Non-pigmented ciliary epithelial cell (primary cell): ENCODE data around the gene MYH6.
"Not testable (repeated sequence)": the region's sequence is repeated elsewhere in the genome, so short reads cannot be mapped to it uniquely, and the experiment has no call there.

Experiments used
- DNase-seq: peaks from one replicate; pipeline ENCODE4 v3.0.0-alpha.2; 2010; ENCODE audit warnings: low read depth

MYH6 gene

GRCh38 chr14:23435543-23436326 lies 27.7 kb upstream of the MYH6 start, which contains the start of gene MYH7:
Gene MYH7 (minus strand): TSS chr14:23435660. CDS start chr14:23433732, 1,928 bp downstream.
- no peak for DNase-seq

DNA sequence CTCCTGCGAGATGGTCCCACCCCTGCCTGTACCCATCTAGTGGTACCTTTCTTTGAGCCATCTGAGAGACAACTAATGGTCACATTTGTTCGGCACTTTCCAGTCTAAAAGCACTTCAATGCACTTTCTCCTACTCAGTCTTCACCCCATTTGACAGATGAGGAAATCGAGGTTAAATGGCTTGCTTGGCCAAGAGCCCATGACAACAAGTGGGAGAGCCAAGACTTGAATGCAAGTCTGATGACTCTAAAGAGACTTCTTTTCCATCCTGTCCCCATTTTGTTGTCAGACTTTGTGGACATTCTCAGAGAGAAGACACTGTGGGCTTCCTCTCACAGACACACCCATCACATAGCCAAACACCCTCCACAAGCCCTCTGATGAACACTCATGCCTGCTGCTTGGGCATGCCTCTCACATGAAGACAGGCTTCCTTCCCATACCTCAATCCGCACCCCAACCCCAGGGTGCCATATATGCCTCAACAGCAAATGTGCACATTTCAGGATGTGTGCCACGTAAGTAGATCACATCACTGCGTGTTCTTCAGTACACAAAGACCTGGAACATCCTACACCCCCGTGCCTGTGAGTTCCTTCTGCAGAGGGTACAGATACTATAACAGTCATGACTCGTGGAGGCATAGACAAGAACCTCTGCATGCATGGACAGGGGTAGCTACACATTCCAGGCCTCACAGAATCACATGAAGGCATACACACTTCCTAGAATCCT lies 26.6 kb upstream of the MYH6 start:
- DNase-seq: no peak

DNA sequence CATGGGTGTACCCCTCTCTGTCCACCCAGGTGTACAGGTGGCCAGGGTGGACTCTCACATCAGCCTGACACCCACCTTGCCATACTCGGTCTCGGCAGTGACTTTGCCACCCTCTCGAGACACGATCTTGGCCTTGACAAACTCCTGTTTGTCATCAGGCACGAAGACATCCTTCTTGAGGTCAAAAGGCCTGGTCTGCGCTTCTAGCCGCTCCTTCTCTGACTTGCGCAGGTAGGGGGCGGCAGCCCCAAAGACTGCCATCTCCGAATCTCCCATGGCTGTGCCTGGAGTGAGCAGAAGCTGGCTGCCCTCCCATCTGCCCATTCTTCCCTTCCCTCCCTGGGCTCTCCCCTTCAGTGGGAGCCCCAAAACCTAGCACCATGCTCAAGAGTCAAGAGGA lies 25.4 kb upstream of the MYH6 start:
- no peak for DNase-seq

- DNase-seq: no peak
Measured at GRCh38 chr14:23432946-23433345, 24.9 kb upstream of the MYH6 start.

- no peak for DNase-seq
Measured at GRCh38 chr14:23432102-23432925, 24.2 kb upstream of the MYH6 start.

GRCh38 chr14:23431486-23431885 lies 23.4 kb upstream of the MYH6 start:
- DNase-seq: no peak

DNA sequence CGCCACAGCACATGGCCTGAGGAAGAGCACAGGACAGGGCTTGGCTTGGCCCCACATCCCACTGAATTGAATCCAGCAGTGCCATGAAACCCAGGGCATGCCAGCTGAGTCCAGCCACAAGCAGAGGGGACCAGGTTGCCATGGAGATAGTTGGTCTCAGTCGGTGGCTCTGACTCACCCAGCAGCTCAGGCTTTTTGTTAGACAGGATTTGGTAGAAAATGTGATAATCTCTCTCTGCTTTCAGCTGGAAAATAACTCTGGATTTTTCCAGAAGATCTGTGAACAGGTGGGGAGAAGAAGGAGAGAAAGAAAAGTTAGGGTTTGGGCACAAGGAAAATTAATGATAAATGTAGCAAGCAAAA lies 22.6 kb upstream of the MYH6 start:
- no peak for DNase-seq

DNA sequence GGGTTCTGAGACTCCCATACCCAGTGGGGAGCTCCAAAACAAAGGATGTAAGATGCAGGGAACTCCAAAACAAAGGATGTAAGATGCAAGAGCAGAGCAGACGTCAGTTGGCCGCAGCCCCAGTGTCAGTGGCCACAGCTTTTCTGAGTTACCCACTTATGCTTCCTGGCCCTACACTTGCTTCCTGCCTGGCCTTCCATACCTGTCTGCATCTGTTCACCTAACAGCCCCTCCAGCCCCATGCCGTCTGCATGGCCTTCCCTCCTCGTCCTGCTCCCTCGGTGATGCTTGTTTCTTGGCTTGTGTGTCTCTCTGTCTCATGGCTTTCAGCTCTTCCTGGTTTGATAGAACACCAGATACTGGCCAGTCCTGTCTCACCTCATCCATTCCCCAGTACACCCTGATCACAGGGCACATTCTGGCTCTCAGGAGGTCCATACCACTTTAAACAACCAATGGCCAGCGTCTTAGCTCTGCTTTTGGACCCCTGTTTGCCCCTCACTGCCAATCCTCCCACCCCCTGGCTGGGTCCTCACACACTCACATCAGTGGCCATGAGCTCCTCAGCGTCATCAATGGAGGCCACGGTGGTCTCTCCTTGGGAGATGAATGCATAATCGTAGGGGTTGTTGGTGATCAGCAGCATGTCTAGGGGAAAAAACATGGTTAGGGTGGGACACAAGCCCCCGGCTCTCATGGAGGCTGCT lies 22.1 kb upstream of the MYH6 start:
- no peak for DNase-seq

GRCh38 chr14:23428686-23429495 lies 20.8 kb upstream of the MYH6 start:
- no peak for DNase-seq

GRCh38 chr14:23425798-23426197 lies 17.7 kb upstream of the MYH6 start:
- DNase-seq: not testable (repeated sequence)

DNA sequence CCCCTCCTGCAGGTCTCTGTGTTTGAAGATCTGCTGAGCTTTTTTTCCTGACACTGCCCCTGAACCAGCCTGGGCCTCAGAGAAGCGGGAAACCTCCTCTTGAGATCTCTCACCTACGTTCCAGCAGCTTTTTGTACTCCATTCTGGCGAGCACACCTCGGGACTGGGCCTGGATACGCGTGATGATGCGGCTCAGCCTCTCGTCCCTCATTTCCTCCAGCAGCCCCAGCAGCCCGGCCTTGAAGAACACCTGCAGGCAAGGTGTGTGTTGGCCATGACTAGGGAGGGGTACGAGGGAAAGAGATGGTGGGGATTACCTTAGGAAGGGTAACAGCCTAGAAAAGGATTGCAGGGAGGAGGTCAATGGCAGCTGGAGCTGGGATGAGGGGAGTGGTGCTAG lies 17.1 kb upstream of the MYH6 start:
- no peak for DNase-seq

- no peak for DNase-seq
Measured at GRCh38 chr14:23423657-23424056, 15.6 kb upstream of the MYH6 start.

- no peak for DNase-seq
Measured at GRCh38 chr14:23421594-23421993, 13.5 kb upstream of the MYH6 start.

GRCh38 chr14:23419646-23420045 lies 11.6 kb upstream of the MYH6 start:
- DNase-seq: not testable (repeated sequence)

DNA sequence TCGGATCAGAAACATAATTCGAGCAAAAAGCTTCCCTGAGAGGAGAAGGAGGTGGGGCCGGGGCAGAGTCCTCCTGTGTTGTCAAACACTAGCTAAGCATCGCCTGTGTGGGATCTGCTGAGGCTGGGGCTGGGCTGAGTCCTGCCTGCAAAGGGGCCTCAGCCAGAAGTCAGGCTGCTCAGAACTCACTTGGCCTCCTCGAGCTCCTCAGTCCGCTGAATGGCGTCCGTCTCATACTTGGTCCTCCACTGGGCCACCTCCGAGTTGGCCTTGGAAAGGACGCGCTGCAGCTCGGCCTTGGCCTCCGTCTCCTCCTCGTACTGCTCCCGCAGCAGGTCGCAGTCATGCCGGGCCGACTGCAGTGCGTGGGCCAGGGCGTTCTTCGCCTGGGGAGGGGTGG lies 9.9 kb upstream of the MYH6 start:
- no peak for DNase-seq

- not testable (repeated sequence) for DNase-seq
Measured at GRCh38 chr14:23417269-23417668, 9.2 kb upstream of the MYH6 start.

DNA sequence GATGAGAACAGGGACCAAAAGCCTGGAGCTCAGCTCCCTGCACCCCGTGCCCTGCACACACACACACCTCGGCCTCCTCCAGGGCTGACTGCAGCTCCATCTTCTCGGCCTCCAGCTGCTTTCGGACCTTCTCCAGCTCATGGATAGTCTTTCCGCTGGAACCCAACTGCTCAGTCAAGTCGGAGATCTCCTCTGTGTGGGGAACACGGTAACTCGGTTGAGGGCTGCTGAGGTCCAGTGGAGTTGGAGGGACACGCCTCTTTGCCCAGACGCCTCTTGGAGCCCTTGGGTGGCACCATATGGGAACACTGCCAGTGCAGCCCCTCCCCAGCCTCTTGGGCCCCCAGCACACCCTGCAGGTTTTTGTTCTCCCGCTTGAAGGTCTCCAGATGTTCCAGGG lies 8.7 kb upstream of the MYH6 start:
- no peak for DNase-seq

DNA sequence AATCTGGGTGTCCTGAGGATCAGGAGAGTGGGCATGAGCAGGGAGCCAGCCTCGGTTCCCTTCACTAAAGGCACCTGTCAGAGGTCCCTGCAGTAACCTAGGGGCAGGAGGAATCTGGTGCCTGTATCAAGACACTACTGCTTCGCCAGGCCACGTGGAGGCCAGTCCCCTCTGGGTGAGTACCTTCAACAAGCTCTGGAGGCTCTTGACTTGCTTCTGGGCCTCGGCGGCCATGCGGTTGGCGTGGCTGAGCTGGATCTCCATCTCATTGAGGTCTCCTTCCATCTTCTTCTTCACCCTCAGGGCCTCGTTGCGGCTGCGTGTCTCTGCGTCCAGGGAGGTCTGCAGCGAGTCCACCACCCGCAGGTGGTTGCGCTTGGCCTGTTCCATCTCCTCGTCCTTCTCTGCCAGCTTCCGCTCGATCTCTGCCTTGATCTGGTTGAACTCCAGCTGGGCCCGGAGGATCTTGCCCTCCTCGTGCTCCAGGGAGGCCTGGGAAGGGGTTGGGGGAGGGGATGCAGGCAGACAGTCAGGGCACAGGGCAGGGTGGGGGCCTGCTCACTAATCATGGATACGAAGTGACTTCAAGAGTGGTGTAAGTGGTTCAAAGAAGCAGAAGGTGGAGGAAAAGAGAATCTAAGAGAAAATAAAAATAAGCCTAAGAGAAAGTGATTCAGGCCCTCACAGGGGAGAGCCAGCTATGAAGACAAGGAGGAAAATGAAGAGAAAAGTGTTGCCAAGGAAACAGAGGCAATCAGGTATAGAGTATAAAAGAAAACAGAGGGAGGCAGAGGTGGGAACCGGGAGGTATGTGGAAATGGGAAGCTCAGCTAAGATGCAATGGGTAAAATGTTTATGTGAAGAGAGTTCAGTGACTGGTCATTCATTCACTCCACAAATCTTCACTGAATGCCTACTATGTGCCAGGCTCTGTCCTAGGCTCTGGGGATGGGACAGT lies 8.0 kb upstream of the MYH6 start:
- DNase-seq: no peak

GRCh38 chr14:23414906-23415820 lies 7.1 kb upstream of the MYH6 start:
- no peak for DNase-seq
